Muscle layer of colon (tissue), 2 donors: Measurements from ENCODE around the gene EYS.
"Not testable (repeated sequence)": the region's sequence is repeated elsewhere in the genome, so short reads cannot be mapped to it uniquely, and the experiment has no call there.

Experiments used
- H3K27ac ChIP-seq: one replicate; pipeline ENCODE4 v1.7.0; 2013; ENCODE audit warnings: low read depth, mild to moderate bottlenecking, low read length, moderate library complexity
- H3K27me3 ChIP-seq, 2 donors: one replicate each; pipeline ENCODE4 v1.7.0; 2013; ENCODE audit warnings: low read length in 2 of 2, mild to moderate bottlenecking in 2 of 2; ENCODE audit not compliant: insufficient read depth in 2 of 2, control insufficient read depth in 1 of 2
- H3K36me3 ChIP-seq: one replicate; pipeline ENCODE4 v1.7.0; 2013; ENCODE audit warnings: mild to moderate bottlenecking, low read length; ENCODE audit not compliant: insufficient read depth
- H3K4me1 ChIP-seq: one replicate; pipeline ENCODE4 v1.7.0; 2013; ENCODE audit warnings: mild to moderate bottlenecking, low read length; ENCODE audit not compliant: insufficient read depth
- H3K4me3 ChIP-seq, 2 donors: one replicate each; pipeline ENCODE4 v1.7.0; 2013; ENCODE audit warnings: low read length in 2 of 2, low read depth in 1 of 2, mild to moderate bottlenecking in 1 of 2, moderate library complexity in 1 of 2
- H3K9ac ChIP-seq: one replicate; pipeline ENCODE4 v1.7.0; 2013; ENCODE audit warnings: low read length
- H3K9me3 ChIP-seq: one replicate; pipeline ENCODE4 v1.7.0; 2013; ENCODE audit warnings: mild to moderate bottlenecking, low read length
- donor health status: abdominal sarcoma.
- donor health status: Adenocarcinoma of cecum.

EYS gene

GRCh38 chr6:64469405-64469804 is 1237.6 kb downstream of the EYS start:
- not testable (repeated sequence) for H3K4me1 ChIP-seq, H3K9ac ChIP-seq, H3K9me3 ChIP-seq, H3K36me3 ChIP-seq, H3K27ac ChIP-seq, H3K27me3 ChIP-seq, H3K4me3 ChIP-seq

- Histone ChIP-seq H3K4me1 (no peaks in the 10 kb centered on the region), H3K9ac (no peak overlapping the region), H3K9me3 (no peaks in the 10 kb centered on the region)
Observed at GRCh38 chr6:64467656-64468055, 1239.4 kb downstream of the EYS start.

GRCh38 chr6:64459411-64459944 is 1247.5 kb downstream of the EYS start:
- H3K9ac ChIP-seq: no peak overlapping the region
- no peaks in the 10 kb centered on the region for H3K9me3 ChIP-seq
- H3K27ac ChIP-seq: no peak overlapping the region
- H3K36me3 ChIP-seq: no peaks in the 10 kb centered on the region
- no peak overlapping the region for H3K4me3 ChIP-seq
- H3K4me1 ChIP-seq: no peaks in the 10 kb centered on the region
- H3K27me3 ChIP-seq: no peaks in the 10 kb centered on the region

More at GRCh38 chr6:64467656-64468055, 1239.4 kb downstream of the EYS start:
- Histone ChIP-seq H3K27me3 (no peaks in the 10 kb centered on the region), H3K4me3 (no peak overlapping the region), H3K36me3 (no peaks in the 10 kb centered on the region), H3K27ac (no peak overlapping the region)

GRCh38 chr6:64448101-64448500 is 1258.9 kb downstream of the EYS start:
- H3K4me1 ChIP-seq, H3K9ac ChIP-seq, H3K9me3 ChIP-seq, H3K27ac ChIP-seq, H3K4me3 ChIP-seq, H3K36me3 ChIP-seq, H3K27me3 ChIP-seq: not testable (repeated sequence)

- H3K36me3 ChIP-seq: no peaks in the 10 kb centered on the region
- H3K9ac ChIP-seq: no peak overlapping the region
- no peak overlapping the region for H3K27ac ChIP-seq
- H3K9me3 ChIP-seq: no peaks in the 10 kb centered on the region
- H3K4me3 ChIP-seq: no peak overlapping the region
- no peaks in the 10 kb centered on the region for H3K4me1 ChIP-seq
- no peaks in the 10 kb centered on the region for H3K27me3 ChIP-seq
Observed at GRCh38 chr6:64445038-64445437, 1262.0 kb downstream of the EYS start.

GRCh38 chr6:64439274-64439673 is 1267.8 kb downstream of the EYS start:
- H3K4me3 ChIP-seq: no peak overlapping the region
- no peaks in the 10 kb centered on the region for H3K36me3 ChIP-seq
- H3K9ac ChIP-seq: no peak overlapping the region
- no peaks in the 10 kb centered on the region for H3K27me3 ChIP-seq
- no peak overlapping the region for H3K27ac ChIP-seq
- H3K4me1 ChIP-seq: no peaks in the 10 kb centered on the region
- H3K9me3 ChIP-seq: no peaks in the 10 kb centered on the region

GRCh38 chr6:64437996-64438395 is 1269.0 kb downstream of the EYS start:
- no peaks in the 10 kb centered on the region for H3K36me3 ChIP-seq
- no peak overlapping the region for H3K27ac ChIP-seq
- no peaks in the 10 kb centered on the region for H3K9me3 ChIP-seq
- H3K4me3 ChIP-seq: no peak overlapping the region
- H3K27me3 ChIP-seq: no peaks in the 10 kb centered on the region
- no peak overlapping the region for H3K9ac ChIP-seq
- no peaks in the 10 kb centered on the region for H3K4me1 ChIP-seq

GRCh38 chr6:64429926-64430325 is 1277.1 kb downstream of the EYS start:
- no peak overlapping the region for H3K4me3 ChIP-seq
- no peak overlapping the region for H3K9ac ChIP-seq
- no peaks in the 10 kb centered on the region for H3K27me3 ChIP-seq
- H3K27ac ChIP-seq: no peak overlapping the region
- no peaks in the 10 kb centered on the region for H3K36me3 ChIP-seq
- H3K4me1 ChIP-seq: no peaks in the 10 kb centered on the region
- no peaks in the 10 kb centered on the region for H3K9me3 ChIP-seq

GRCh38 chr6:64428186-64428585 is 1278.8 kb downstream of the EYS start:
- H3K4me1 ChIP-seq: no peaks in the 10 kb centered on the region
- no peak overlapping the region for H3K4me3 ChIP-seq
- H3K9ac ChIP-seq: no peak overlapping the region
- no peak overlapping the region for H3K27ac ChIP-seq
- no peaks in the 10 kb centered on the region for H3K9me3 ChIP-seq
- no peaks in the 10 kb centered on the region for H3K27me3 ChIP-seq
- no peaks in the 10 kb centered on the region for H3K36me3 ChIP-seq

- H3K27me3 ChIP-seq: no peaks in the 10 kb centered on the region
- H3K9ac ChIP-seq: no peak overlapping the region
- no peak overlapping the region for H3K4me3 ChIP-seq
- no peaks in the 10 kb centered on the region for H3K36me3 ChIP-seq
- H3K27ac ChIP-seq: no peak overlapping the region
- H3K9me3 ChIP-seq: no peaks in the 10 kb centered on the region
- no peaks in the 10 kb centered on the region for H3K4me1 ChIP-seq
Observed at GRCh38 chr6:64415926-64416325, 1291.1 kb downstream of the EYS start.

- Histone ChIP-seq H3K4me1 (no peaks in the 10 kb centered on the region), H3K27ac (no peak overlapping the region), H3K36me3 (no peaks in the 10 kb centered on the region), H3K4me3 (no peak overlapping the region), H3K9ac (no peak overlapping the region), H3K9me3 (no peaks in the 10 kb centered on the region), H3K27me3 (no peaks in the 10 kb centered on the region)
Observed at GRCh38 chr6:64411226-64411625, 1295.8 kb downstream of the EYS start.

- no peak overlapping the region for H3K4me3 ChIP-seq
- H3K9ac ChIP-seq: no peak overlapping the region
- no peak overlapping the region for H3K27ac ChIP-seq
- no peaks in the 10 kb centered on the region for H3K27me3 ChIP-seq
- H3K36me3 ChIP-seq: no peaks in the 10 kb centered on the region
- H3K9me3 ChIP-seq: no peaks in the 10 kb centered on the region
- H3K4me1 ChIP-seq: no peaks in the 10 kb centered on the region
Observed at GRCh38 chr6:64409948-64410347, 1297.1 kb downstream of the EYS start.
